Calu3 (cell line): ENCODE results near the gene EPOP. TPM values are rescaled to one million over a fixed set of nuclear protein-coding genes. Genes with fewer than 3 reads are reported as not detected.

Experiments used
- BruUV-seq: library from RNA; stranded (reverse); fragments of 400-500 nt; replicated peaks from 2 replicates; lab custom pipeline; 2021; lab: Mats Ljungman, UMichigan
- CTCF ChIA-PET: fragments of 300-600 bp; sonication (Branson Sonifier 250); formaldehyde crosslinking; loops from one replicate; lab custom pipeline; 2022; ENCODE audit warnings: antibody characterized with exemption; lab: Charles Lee
- DNase-seq: peaks from one replicate; pipeline ENCODE4 v3.0.0; 2022
- H3K27ac Mint-ChIP-seq: one replicate; pipeline ENCODE4 v1.8.0; 2022; ENCODE audit warnings: mixed read lengths; ENCODE audit not compliant: unreplicated experiment
- H3K27me3 Mint-ChIP-seq: one replicate; pipeline ENCODE4 v1.8.0; 2022; ENCODE audit warnings: mixed read lengths; ENCODE audit not compliant: unreplicated experiment
- H3K36me3 Mint-ChIP-seq: one replicate; pipeline ENCODE4 v1.8.0; 2022; ENCODE audit warnings: mild to moderate bottlenecking, moderate library complexity, mixed read lengths; ENCODE audit not compliant: insufficient read depth, unreplicated experiment
- H3K4me1 Mint-ChIP-seq: one replicate; pipeline ENCODE4 v1.8.0; 2022; ENCODE audit warnings: mild to moderate bottlenecking, low read depth, mixed read lengths; ENCODE audit not compliant: unreplicated experiment
- H3K4me3 Mint-ChIP-seq: one replicate; pipeline ENCODE4 v1.8.0; 2022; ENCODE audit warnings: mild to moderate bottlenecking, low read depth, moderate library complexity, mixed read lengths; ENCODE audit not compliant: unreplicated experiment
- H3K9me3 Mint-ChIP-seq: one replicate; pipeline ENCODE4 v1.8.0; 2022; ENCODE audit warnings: low read depth, mixed read lengths; ENCODE audit not compliant: unreplicated experiment
- CTCF ChIP-seq: fragments of 200-600 bp; IDR thresholded peaks from one replicate; pipeline ENCODE4 v1.8.0; 2022; ENCODE audit warnings: antibody characterized with exemption; ENCODE audit not compliant: unreplicated experiment
- intact Hi-C: fragments of 100-400 bp; cut with micrococcal nuclease; formaldehyde crosslinking; loops from one replicate; pipeline ENCODE4 v1.10.0; 2022; ENCODE audit not compliant: unreplicated experiment
- total RNA-seq: library from RNA; stranded (reverse); gene quantifications from 2 replicates; pipeline ENCODE4 v1.2.3, GENCODE V29; 2022

The EPOP gene
- total RNA-seq, 1 experiment from 2014 or later: 15.3 TPM

DNA sequence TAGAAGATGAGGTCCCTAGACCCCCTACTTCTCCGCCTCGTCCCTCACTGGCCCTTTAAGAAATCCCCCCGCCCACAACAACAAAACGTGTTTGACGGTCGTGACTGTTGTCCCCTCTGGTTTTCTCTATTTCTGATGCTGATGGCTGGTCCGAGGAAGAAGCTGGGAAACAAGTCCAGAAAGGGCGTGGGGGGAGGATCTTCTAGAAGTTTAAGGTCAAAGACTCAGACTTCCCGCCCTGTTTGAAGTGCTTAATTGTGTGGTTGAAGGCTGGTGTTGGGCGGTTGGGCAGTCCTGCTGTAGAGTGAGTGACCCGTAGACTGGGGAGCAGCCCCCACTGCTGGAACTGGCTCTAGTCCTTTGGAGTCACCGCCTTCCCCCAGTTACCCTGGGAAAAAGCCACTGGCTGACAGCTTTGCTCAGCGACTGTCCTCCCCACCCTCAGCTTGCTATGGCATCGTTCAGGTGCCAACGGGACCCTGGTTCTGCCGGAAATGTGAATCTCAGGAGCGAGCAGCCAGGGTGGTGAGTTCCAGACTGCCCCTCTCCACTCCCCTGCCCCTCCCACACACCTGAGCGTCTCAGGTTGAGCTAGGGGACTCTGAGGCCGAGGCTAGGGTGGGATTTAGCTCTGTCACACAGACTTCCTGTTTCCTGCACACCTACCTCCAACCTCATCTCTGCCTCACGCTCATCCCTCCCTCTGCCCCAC is 31.9 kb upstream of the EPOP start:
- H3K4me1 Mint-ChIP-seq: peaks cover 40% of the 10 kb centered on the region
- DNase-seq: peak; percentile 42
- H3K36me3 Mint-ChIP-seq: peaks cover 94% of the 10 kb centered on the region
- CTCF ChIA-PET: interaction anchor here (0.5 to 6.2 kb wide), 11 partner anchors 12 to 1106 kb away, joined by 3 to 38 read pairs (median 7); partner anchors contain the start of genes CISD3 and PLXDC1
- H3K27me3 Mint-ChIP-seq: no peaks in the 10 kb centered on the region
- intact Hi-C loops: loop anchor here (1.0 kb wide), 1 partner anchor 43 kb away; no protein-coding TSS in a partner anchor
- no peaks in the 10 kb centered on the region for H3K9me3 Mint-ChIP-seq
- TF ChIP-seq CTCF: no peak
- peak overlapping the region; percentile 85 for H3K4me3 Mint-ChIP-seq
- TSS peak; percentile 12 for BruUV-seq
- H3K27ac Mint-ChIP-seq: peak overlapping the region; percentile 90

DNA sequence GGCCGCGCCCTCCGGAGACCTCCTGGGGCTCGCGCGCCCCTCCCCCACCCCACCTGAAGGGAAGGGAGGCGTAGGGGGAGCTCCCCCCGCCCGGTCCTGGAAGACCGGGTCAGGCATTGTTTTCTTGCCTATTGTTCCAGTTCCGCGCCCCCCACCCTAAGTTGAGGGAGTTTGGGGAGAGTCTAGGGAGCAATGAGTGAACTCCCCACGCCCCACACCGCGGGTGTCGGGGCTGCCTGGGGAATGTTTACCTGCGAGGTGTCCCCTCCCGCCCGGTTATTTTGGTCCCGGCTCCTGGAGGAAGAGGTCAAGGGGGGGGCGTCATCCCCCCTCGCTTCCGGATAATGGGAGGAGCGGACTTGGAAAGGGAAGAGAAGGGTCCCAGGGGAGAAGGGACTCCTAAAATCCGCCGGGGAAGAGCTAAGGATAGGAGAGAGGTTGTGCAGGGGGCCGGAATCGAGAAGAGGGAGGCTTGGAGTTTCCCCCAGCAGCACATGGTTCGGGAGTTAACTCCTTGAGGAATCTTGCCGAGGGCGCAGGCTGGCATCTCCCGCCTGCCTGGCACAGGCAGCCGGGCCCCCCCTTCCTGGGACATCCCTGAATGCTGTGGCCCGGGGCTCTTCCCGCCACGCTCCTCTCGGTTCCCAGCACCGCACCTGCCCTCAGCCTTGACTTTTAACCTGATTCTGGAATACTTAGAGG is 31.2 kb upstream of the EPOP start:
- CTCF ChIA-PET: interaction anchor here (0.6 to 6.2 kb wide), 14 partner anchors 8 to 469 kb away, joined by 3 to 38 read pairs (median 6); partner anchors contain the start of genes CISD3 and PLXDC1
- TF ChIP-seq CTCF: peak; percentile 29
- Mint-ChIP-seq H3K4me1 (peaks cover 40% of the 10 kb centered on the region), H3K4me3 (peak overlapping the region; percentile 85), H3K27me3 (no peaks in the 10 kb centered on the region), H3K9me3 (no peaks in the 10 kb centered on the region), H3K36me3 (peaks cover 93% of the 10 kb centered on the region), H3K27ac (peak overlapping the region; percentile 90)
- DNase-seq: peak; percentile 80
- intact Hi-C loops: loop anchor here (1.0 kb wide), 1 partner anchor 43 kb away; no protein-coding TSS in a partner anchor
- no TSS peak for BruUV-seq

DNA sequence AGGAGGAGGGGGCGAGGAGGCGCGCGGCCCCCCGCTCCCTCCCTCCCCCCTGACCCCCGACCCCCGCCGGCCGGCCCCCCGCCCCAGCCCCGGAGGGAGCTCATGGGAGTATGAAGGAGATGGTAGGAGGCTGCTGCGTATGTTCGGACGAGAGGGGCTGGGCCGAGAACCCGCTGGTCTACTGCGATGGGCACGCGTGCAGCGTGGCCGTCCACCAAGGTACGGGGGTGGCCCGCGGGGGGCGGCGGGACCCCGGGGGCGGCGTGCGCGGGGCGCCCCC is 30.7 kb upstream of the EPOP start:
- Mint-ChIP-seq H3K27ac (peak overlapping the region; percentile 90), H3K36me3 (peaks cover 88% of the 10 kb centered on the region), H3K4me3 (peak overlapping the region; percentile 85), H3K27me3 (peaks cover 3% of the 10 kb centered on the region), H3K4me1 (peaks cover 42% of the 10 kb centered on the region), H3K9me3 (no peaks in the 10 kb centered on the region)
- CTCF ChIA-PET: interaction anchor here (0.6 to 6.2 kb wide), 11 partner anchors 9 to 147 kb away, joined by 3 to 38 read pairs (median 4); partner anchors contain the start of gene CISD3
- no peak for DNase-seq
- intact Hi-C loops: no loop called here
- no peak for TF ChIP-seq CTCF
- no TSS peak for BruUV-seq

- TSS peak; percentile 8 for BruUV-seq
- DNase-seq: peak; percentile 95
- Mint-ChIP-seq H3K27ac (peak within 1 kb of the TSS; percentile 90), H3K27me3 (peaks cover 9% of the 10 kb centered on the region), H3K36me3 (peaks cover 85% of the 10 kb centered on the region), H3K9me3 (no peaks in the 10 kb centered on the region), H3K4me3 (peak within 1 kb of the TSS; percentile 85), H3K4me1 (peaks cover 42% of the 10 kb centered on the region)
- intact Hi-C loops: loop anchor here (1.0 kb wide), 1 partner anchor 25 kb away; the partner anchor contains the start of gene CISD3
- no peak for TF ChIP-seq CTCF
- CTCF ChIA-PET: interaction anchor here (0.5 to 6.2 kb wide), 13 partner anchors 9 to 603 kb away, joined by 3 to 38 read pairs (median 4); partner anchors contain the start of gene CISD3
Measured at GRCh38 chr17:38704606-38705522, 30.1 kb upstream of the EPOP start, which contains the start of gene MLLT6. TSS of gene MLLT6 (plus strand) at chr17:38705273. CDS start at chr17:38705633, 360 bp downstream.
